NCI-H446 (cell line): Measurements from ENCODE around the gene APOBEC3A.
"Not testable (repeated sequence)": the region's sequence is repeated elsewhere in the genome, so short reads cannot be mapped to it uniquely, and the experiment has no call there.

Source experiments
- DNase-seq, 2 experiments: peaks; one replicate each; lab custom pipeline; 2025; lab: John Stamatoyannopoulos, UW

APOBEC3A gene

GRCh38 chr22:38943201-38943600 lies 14.2 kb upstream of the APOBEC3A start:
- no peak for DNase-seq

GRCh38 chr22:38943882-38944281 lies 13.5 kb upstream of the APOBEC3A start:
- DNase-seq: no peak

GRCh38 chr22:38944653-38945052 lies 12.8 kb upstream of the APOBEC3A start:
- no peak for DNase-seq

GRCh38 chr22:38945706-38946338 lies 11.6 kb upstream of the APOBEC3A start:
- DNase-seq: not testable (repeated sequence)

- DNase-seq: no peak
Observed at GRCh38 chr22:38946771-38947170, 10.6 kb upstream of the APOBEC3A start.

GRCh38 chr22:38947321-38948140 lies 9.9 kb upstream of the APOBEC3A start:
- DNase-seq: no peak

- no peak for DNase-seq
Observed at GRCh38 chr22:38948181-38948940, 9.0 kb upstream of the APOBEC3A start.

- no peak for DNase-seq
Observed at GRCh38 chr22:38949889-38950405, 7.5 kb upstream of the APOBEC3A start.

GRCh38 chr22:38950527-38951295 lies 6.7 kb upstream of the APOBEC3A start:
- no peak for DNase-seq

GRCh38 chr22:38951734-38952133 lies 5.7 kb upstream of the APOBEC3A start:
- no peak for DNase-seq

- no peak for DNase-seq
Observed at GRCh38 chr22:38952281-38952993, 5.0 kb upstream of the APOBEC3A start.

- no peak for DNase-seq
Observed at GRCh38 chr22:38953091-38953490, 4.3 kb upstream of the APOBEC3A start.

- DNase-seq: no peak
Observed at GRCh38 chr22:38953577-38954413, 3.6 kb upstream of the APOBEC3A start.

GRCh38 chr22:38954414-38955043 lies 2.9 kb upstream of the APOBEC3A start:
- no peak for DNase-seq

- DNase-seq: no peak
Observed at GRCh38 chr22:38955250-38955905, 2.0 kb upstream of the APOBEC3A start.

- no peak for DNase-seq
Observed at GRCh38 chr22:38955926-38956325, 1.5 kb upstream of the APOBEC3A start.

- no peak for DNase-seq
Observed at GRCh38 chr22:38956551-38956950, 858 bp upstream of the APOBEC3A start.

GRCh38 chr22:38957808-38958650 lies 620 bp downstream of the APOBEC3A start:
- no peak for DNase-seq
